ENCODE results near the gene PDE2A.
A peak's percentile ranks its signal among the peaks of the same experiment; 100 is the strongest.
"Not testable (repeated sequence)": the region's sequence is repeated elsewhere in the genome, so short reads cannot be mapped to it uniquely, and the experiment has no call there.

The PDE2A gene

GRCh38 chr11:72578991-72579815, 95.0 kb downstream of the PDE2A start:
- DNase-seq = no peak

- DNase-seq = no peak
Measured at GRCh38 chr11:72578566-72578965, 95.7 kb downstream of the PDE2A start.

- DNase-seq = no peak
Measured at GRCh38 chr11:72578051-72578450, 96.2 kb downstream of the PDE2A start.

- DNase-seq = no peak
Measured at GRCh38 chr11:72577271-72577721, 96.9 kb downstream of the PDE2A start.

- DNase-seq = no peak
Measured at GRCh38 chr11:72576661-72577060, 97.6 kb downstream of the PDE2A start.

- DNase-seq = no peak
Measured at GRCh38 chr11:72576243-72576595, 98.0 kb downstream of the PDE2A start.

GRCh38 chr11:72575533-72576242, 98.5 kb downstream of the PDE2A start:
- no peak for DNase-seq

- DNase-seq = no peak
Measured at GRCh38 chr11:72574548-72575460, 99.4 kb downstream of the PDE2A start.

- no peak for DNase-seq
Measured at GRCh38 chr11:72573855-72574445, 100.3 kb downstream of the PDE2A start.

GRCh38 chr11:72573072-72573854, 101.0 kb downstream of the PDE2A start:
- DNase-seq = peak in 4 of 56 donors; percentile 15 to 27 (median 18)

GRCh38 chr11:72572540-72572939, 101.7 kb downstream of the PDE2A start:
- DNase-seq = not testable (repeated sequence)

GRCh38 chr11:72570893-72571661, 103.1 kb downstream of the PDE2A start:
- DNase-seq = no peak

- no peak for DNase-seq
Measured at GRCh38 chr11:72569966-72570892, 104.0 kb downstream of the PDE2A start.

GRCh38 chr11:72568861-72569260, 105.4 kb downstream of the PDE2A start:
- DNase-seq = no peak

- DNase-seq = no peak
Measured at GRCh38 chr11:72562431-72562830, 111.8 kb downstream of the PDE2A start.

- no peak for DNase-seq
Measured at GRCh38 chr11:72561856-72562255, 112.4 kb downstream of the PDE2A start.

GRCh38 chr11:72560864-72561263, 113.4 kb downstream of the PDE2A start:
- not testable (repeated sequence) for DNase-seq

GRCh38 chr11:72556433-72556832, 117.8 kb downstream of the PDE2A start:
- no peak for DNase-seq
